EL (cell line): ENCODE data around the gene TLR7.

Source experiments
- DNase-seq: peaks from one replicate; pipeline ENCODE4 v3.0.0-alpha.2; 2016

The TLR7 gene

DNA sequence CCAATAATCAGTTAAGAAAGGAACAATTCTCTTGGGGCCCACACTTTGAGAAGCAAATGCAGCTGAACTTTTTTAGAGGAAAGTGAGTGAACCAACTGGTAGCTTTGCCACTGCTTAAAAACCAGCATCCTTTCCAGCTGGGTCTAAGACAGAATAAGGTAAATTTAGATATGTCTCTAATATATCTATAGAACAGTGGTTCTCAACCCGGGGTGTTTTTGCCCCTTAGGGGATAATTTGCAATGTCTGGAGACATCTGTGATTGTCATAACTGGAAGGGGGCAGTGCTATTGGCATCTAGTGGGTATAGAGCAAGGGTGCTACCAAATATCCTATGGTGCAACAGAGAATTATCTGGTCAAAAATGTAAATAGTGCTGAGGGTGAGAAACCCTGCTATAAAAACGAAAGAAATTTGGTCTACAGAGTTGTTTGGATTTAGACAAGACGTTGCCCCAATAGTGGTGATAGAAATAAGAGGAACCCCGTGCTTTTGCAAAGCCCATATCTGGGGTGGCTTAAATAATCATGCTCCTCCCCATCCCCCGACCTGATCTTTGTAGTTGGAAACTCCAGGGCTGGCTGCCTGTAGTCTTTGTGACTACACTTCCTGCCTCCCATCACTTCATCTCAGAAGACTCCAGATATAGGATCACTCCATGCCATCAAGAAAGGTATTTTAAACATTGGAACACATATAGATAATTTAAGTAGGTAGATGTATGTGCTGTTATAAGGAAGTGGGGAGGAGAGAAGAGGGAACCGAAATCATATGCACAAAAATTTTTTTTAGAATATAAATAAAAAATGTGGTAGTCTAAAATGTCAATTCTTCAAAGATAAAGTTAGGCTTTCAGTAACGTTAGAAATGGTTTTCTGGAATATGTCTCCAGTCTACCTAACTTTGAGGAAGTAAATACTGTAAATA, at the start of gene TLR7:
Gene TLR7 (plus strand): TSS at position 622 of the 927 bp plus-strand sequence. CDS start 507 bp downstream, outside the sequence.
- DNase-seq: no peak

DNA sequence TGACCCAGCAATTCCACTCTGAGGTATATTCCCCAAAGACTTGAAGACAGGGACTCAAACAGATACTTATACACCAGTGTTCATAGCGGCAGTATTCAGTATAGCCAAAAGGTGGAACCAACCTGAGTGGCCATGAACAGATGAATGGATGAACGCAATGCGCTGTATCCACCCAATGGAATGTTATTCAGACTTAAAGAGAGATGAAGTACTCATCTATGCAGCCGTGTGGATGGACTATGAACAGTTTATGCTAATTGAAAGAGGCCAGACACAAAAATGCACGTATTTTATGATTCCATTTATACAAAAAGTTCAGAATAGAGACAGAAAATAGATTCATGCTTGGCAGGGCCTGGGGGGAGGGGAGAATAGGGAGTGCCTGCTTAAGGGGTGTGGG, 49.3 kb upstream of the TLR7 start:
- no peak for DNase-seq

DNA sequence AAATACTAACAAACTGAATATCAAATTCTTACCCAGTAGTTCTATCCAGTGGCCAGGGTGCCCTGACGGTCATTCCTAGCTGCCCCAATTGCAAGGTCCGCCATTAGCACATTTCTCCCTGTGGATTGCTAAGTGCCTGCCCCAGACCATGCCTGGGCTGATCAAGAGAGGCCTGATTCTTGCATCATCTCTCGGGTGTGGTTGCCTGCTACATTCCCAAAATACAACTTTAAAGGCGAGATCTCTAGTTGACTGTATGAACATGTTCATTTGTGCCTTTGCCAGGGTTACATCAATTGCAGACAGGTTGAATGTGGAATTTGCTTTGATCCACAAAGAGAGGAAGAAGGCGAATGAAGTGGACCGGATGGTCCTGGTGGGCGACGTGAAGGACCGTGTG, 47.6 kb upstream of the TLR7 start:
- DNase-seq: peak; percentile 3

DNA sequence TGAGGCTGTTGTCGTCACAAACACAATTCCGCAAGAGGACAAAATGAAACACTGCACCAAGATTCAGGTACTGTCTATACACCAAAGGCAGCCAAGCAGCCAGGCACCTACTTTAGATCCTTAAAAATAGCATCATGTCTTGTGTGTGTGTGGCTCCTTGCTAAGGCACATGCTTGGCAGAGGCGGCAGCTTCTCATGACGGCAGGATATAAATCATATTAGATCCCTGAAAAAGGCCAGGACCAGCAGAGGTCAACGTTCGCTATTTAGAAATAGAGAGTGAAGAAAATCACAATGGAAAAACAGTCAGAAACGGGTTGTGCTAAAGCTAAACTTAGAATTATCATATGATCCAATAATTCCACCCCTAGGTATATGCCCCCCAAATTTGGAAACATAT, 46.1 kb upstream of the TLR7 start:
- no peak for DNase-seq

DNA sequence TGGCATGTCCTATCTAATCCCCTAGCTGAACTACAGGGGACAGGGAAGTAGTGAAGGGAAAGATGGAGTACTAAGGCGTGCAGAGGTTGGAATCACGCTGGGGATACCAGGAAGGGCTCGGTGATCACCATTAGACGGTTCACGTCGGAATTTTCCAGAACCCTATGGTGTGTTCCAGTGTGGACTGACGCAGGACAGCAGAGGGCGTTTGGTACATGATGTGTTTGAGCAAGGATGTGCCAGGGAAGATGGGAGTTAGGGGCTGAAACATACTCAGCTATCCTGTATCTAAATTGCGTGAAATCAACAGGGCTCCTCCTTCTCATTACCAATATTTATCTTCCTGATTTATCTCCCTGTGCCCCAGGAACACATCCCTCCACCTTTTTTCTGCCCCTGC, 41.9 kb upstream of the TLR7 start:
- DNase-seq: no peak

DNA sequence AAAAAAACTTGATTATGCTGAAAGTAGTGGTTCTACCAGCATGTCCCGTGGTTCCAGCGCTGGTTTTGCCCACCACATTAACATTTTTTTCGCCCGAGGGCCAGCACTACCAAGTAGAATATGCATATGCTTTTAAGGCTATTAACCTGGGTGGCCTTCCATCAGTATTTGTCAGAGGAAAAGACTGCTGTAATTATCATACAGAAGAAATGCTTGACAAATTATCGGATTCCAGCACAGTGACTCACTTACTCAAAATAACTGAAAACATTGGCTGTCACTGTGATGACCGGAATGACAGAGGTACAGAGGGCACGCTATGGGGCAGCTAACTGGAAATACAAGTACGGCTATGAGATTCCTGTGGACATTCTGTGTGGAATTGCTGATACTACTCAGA, 41.1 kb upstream of the TLR7 start:
- peak; percentile 82 for DNase-seq

DNA sequence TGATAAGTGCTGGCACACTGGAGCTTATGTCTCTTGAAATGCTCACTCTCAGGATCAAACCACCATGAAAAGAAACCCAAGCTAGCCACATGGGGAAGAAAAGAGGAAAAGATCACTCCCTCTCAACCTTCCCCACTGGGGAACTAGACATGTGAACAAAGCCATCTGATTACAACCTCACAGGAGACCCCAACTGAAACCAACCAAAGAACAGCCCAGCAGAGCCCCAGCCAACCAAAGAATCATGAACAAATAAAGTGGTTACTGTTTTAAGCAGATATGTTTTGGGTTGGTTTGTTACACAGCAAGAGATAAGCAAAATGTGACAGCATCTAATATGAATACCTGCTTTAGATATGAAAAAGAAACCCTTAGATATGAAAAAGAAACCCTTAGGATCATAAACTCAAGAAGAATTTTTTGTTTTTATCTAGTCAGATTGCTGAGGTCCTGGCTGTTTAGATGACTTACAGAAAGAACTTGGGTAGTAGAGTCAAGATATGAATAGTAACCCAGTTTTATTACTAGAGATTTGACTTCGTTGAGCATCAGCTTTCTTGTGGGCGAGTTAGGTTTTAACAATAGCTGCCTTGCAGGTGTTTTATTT, 23.7 kb upstream of the TLR7 start:
- no peak for DNase-seq

DNA sequence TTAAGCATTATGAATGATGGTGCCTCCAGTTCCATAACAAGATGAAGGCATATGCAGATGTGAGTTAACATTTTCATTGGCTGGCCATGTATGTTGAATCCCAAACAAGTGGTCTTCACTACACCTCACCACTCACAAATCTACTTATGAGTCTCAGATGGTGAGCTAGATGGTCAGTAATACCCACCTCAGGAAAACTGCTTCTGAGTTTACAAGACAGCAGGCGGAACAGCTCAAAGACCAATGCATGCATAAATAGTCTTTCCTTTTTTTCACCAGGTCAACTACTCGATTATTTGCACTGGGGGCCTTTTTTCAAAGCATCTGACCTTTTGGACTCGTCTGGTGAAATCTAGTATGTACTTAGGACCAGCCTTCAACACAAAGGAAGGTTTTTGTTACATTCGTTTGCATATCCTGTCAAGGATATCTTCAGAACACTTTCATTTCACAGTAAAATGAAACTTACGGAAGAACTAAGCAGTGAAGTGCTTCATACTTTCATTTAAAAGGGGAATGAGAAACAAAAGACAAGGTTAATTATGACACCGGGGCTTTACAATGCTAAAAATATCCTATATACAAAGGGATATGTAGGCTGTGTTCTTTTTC, 23.1 kb upstream of the TLR7 start:
- no peak for DNase-seq

DNA sequence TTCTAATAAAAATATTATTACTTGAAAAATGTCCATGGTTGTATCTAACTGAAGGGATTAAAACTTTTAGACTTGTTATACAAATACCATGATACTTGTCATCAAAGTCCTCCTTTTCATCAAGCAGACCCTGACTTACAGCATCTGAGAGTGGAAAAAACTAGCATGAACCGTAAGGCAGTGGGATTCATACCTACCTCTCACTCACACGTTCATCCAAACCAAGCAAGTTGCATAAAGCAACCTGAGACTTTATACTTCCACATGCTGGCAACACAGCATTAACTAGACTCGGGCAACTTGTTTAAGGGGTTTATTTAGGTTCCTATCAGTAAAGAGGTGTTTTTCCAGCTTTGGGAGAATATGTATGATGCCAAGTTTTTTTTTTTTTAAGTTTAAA, 22.6 kb upstream of the TLR7 start:
- DNase-seq: no peak

DNA sequence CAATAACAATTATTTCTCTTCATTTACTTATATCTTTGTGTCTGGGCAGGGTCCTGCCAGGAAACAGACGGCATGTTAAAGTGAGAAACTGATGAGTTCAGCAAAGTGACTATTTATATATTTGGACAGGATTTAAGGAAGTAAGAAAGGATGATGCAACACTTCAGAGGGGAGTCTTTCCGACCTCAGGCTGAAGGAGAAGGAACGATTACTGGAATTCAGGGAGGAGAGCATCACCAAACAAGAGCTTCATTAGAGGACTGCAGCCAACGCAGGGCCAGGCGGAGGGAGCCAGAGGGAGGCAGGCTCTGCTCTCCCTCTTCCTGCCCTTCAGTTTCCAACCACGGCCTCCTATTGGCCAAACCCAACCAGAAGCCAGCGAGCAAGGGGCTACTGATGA, 1.5 kb upstream of the TLR7 start:
- no peak for DNase-seq

DNA sequence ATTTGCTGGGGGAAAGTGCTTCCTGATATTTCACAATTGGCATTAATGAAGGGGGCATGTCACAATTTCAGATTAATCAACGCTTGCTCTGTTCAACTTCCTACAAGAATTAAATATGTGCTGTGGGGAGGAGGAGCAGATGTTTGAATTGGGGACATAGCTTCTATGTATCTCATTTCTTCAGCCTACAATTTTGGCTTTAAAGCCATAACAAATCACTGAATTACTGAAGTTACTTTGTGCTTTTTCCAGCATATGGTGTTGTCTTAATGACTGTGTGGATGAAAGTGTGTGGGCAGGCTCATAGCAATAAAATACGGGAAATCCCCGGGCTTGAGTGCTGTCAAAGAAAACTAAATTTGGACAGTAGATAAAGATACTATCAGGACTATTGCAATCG, 813 bp downstream of the TLR7 start:
- peak; percentile 6 for DNase-seq

DNA sequence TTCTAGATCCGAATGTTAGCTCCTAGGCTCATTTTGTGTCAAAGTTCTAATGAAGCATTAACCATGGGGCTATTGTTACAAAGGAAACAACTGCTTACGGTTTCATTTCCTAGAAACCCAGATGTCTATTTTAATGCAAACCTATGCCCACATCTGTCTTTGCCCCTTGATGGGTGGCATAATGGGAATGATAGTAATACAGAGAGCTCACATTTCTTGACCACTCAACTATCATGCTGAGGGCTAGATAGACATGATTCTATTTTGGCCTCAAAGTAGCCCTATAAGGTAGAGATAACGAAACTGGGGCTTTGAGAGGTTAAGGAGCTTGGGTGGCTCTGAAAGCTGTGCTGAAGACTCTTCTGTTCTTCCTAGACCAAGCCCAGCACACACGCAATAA, 1.9 kb downstream of the TLR7 start:
- no peak for DNase-seq

DNA sequence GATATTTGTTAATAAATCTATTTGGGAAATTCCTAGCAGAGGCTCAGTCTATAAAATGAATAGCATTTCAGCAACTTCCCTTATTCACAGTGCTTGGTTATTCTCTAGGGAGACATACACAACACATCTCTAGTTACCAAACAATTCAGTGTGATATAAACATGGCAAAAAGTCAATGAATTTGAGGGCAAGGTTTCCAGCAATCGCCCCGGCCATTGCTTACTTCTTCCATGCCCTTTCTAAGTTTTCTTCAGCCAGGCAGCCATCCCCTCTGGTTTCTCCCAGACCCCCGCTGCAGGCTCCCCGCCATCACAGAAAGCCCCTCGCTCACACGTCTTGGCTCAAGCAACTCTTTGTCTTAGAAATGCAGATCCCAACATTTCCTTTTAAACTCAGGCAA, 4.4 kb downstream of the TLR7 start:
- no peak for DNase-seq

DNA sequence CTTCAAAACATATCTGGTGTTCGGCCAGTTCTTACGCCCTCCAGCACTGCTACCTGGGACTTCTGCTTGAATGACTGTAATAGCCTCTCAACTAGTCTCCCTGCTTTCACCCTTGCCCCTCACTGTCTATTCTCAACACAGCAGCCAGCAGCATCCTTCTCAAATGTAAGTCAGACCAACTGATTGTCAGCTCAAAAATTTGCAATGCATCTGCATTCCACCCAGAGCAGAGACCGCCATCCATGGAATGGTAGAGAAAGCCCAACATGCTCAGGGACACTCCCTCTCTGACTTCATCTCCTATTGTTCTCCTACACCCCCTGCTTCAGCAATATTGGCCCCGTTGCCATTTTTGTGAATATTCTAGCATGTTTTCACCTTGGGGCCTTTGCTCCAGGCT, 5.9 kb downstream of the TLR7 start:
- DNase-seq: no peak

DNA sequence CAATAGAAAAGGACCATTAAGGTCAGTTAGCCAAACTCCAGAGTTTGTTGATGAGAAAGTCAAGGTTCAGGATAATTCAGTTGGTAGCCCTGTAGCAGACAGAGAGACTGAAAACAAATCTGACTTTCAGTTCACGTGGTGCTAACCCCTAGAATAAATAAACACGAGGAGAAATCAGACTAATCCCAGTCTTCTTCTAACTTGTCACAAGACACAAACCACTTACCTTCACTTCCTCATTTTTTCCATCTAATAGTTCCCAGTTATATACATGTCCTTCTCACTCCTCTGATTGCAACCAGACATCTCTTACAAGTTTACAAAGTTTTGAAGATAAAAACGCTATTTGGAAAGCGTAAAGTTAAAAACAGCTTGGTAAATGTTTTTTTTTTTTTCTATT, 7.7 kb downstream of the TLR7 start:
- no peak for DNase-seq

DNA sequence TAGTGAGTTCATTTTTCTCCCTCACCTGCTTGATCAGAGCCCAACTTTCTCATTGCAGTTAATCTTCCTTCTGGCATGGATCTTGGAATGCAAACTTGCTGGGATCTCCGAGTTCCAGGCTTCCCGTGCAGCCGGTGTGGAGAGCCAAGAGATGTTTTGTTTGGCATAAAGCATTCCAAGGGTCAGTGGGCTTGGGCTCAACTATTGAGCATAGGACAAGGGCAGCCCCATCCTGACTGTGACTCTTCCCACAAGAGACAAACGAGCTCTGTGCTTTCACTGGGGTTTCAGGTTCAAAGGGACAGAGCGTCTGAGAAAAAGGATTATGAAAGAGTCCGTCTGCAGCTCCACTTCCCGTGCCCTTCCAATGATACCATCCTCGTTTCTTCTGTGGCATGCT, 10.5 kb downstream of the TLR7 start:
- DNase-seq: no peak

DNA sequence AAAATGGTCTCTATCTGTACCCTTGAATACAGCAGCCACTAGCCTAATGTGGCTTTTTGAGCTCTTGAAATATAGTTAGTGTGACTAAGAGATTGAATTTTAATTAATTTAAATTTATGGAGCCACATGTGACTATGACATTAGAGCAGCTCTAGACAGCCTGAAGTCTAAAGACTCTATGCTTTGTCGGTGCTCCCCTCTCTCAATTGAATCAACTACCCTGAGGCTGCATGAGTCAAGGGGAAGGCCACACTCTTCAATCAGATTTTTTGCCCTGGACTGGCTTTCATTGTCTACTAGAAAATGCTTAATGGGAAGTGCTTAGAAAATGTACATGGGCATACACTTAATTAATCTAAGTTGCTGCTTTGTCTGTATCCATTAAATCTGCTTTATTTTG, 11.7 kb downstream of the TLR7 start:
- DNase-seq: no peak

DNA sequence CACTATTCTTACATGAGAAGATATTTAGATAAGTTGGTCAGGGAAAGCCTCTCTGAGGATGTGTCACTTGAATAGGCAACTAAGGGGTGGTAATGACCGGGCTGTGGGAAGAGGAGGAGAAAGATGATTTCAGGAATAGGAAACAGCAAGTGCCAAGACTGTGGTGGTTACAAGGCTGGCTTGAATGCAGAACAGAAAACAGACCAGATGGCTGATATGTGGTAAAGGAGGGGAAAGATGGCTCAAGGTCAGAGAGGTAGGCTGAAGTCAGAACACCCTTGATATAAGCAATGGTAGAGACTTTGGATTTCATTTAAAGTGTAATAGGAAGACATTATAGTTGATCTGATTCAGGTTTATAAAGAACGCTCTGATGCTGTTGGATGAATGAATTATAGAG, 15.0 kb downstream of the TLR7 start:
- no peak for DNase-seq

DNA sequence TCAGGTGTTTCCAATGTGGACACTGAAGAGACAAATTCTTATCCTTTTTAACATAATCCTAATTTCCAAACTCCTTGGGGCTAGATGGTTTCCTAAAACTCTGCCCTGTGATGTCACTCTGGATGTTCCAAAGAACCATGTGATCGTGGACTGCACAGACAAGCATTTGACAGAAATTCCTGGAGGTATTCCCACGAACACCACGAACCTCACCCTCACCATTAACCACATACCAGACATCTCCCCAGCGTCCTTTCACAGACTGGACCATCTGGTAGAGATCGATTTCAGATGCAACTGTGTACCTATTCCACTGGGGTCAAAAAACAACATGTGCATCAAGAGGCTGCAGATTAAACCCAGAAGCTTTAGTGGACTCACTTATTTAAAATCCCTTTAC, 18.6 kb downstream of the TLR7 start:
- DNase-seq: no peak

DNA sequence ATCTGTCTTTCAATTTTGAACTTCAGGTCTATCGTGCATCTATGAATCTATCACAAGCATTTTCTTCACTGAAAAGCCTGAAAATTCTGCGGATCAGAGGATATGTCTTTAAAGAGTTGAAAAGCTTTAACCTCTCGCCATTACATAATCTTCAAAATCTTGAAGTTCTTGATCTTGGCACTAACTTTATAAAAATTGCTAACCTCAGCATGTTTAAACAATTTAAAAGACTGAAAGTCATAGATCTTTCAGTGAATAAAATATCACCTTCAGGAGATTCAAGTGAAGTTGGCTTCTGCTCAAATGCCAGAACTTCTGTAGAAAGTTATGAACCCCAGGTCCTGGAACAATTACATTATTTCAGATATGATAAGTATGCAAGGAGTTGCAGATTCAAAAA, 19.7 kb downstream of the TLR7 start:
- no peak for DNase-seq

DNA sequence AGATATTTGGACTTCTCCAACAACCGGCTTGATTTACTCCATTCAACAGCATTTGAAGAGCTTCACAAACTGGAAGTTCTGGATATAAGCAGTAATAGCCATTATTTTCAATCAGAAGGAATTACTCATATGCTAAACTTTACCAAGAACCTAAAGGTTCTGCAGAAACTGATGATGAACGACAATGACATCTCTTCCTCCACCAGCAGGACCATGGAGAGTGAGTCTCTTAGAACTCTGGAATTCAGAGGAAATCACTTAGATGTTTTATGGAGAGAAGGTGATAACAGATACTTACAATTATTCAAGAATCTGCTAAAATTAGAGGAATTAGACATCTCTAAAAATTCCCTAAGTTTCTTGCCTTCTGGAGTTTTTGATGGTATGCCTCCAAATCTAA, 20.3 kb downstream of the TLR7 start:
- DNase-seq: no peak

DNA sequence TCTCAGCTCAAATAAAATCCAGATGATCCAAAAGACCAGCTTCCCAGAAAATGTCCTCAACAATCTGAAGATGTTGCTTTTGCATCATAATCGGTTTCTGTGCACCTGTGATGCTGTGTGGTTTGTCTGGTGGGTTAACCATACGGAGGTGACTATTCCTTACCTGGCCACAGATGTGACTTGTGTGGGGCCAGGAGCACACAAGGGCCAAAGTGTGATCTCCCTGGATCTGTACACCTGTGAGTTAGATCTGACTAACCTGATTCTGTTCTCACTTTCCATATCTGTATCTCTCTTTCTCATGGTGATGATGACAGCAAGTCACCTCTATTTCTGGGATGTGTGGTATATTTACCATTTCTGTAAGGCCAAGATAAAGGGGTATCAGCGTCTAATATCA, 20.9 kb downstream of the TLR7 start:
- DNase-seq: no peak

DNA sequence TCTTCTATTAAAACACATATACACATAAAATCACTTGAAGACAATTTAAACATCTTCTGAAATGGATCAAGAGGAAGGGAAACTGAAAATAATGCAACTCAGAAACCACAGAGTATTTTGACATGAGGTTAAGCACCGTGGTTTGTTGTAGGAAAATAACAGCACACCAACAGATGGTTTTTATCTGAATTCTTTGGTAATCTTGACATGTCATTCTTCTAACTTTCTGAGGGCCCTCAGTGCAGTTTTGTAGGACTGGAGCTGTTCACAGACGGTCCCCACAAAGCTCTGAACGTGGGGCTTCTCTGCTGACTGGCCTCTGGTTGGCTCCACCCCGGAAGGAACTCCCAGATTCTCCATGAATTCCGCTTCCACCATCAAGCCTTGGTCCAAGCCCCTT, 23.6 kb downstream of the TLR7 start:
- DNase-seq: no peak

DNA sequence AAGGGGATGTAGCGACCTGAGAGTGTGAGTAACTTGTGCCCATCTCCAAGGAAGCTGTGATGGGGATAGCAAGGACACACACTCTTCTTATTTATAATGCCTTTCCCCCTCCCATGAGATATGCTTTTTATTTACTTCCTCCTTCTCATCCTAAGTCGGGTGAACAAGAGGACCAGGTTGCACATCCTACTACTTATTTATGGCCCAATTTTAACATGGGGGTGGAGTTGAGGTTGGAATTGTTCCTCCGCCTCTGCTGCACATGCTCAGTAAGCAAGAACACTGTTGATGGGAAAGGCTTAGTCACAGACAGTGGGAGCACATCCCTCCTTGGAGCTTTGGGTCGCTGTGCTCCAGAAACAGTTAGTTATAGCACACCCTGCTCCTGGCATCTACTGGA, 24.3 kb downstream of the TLR7 start:
- no peak for DNase-seq
